Measurements from ENCODE around the gene SPRR2F.

SPRR2F gene

GRCh38 chr1:153072806-153073726 is 40.2 kb downstream of the SPRR2F start:
- no peak for TF ChIP-seq CTCF (conservative IDR thresholded peaks at IDR 0.05; ENCODE audit: low read depth, low read length)
- H3K4me3 ChIP-seq (ENCODE audit: low read length): no peak overlapping the region
- DNase-seq (ENCODE audit: low read depth): no peak

- DNase-seq (ENCODE audit: low read depth): no peak
Measured at GRCh38 chr1:153071511-153071910, 41.8 kb downstream of the SPRR2F start, which contains the start of gene SPRR2B. Gene SPRR2B (minus strand): TSS chr1:153071611. CDS start chr1:153070839, 772 bp downstream.

GRCh38 chr1:153070243-153070642 is 43.1 kb downstream of the SPRR2F start:
- no peak overlapping the region for H3K4me3 ChIP-seq (ENCODE audit: low read length)
- no peak for DNase-seq (ENCODE audit: low read depth)
- TF ChIP-seq CTCF (conservative IDR thresholded peaks at IDR 0.05; ENCODE audit: low read depth, low read length): no peak

More at GRCh38 chr1:153071511-153071910, 41.8 kb downstream of the SPRR2F start, which contains the start of gene SPRR2B:
- no peak within 1 kb of the TSS for H3K4me3 ChIP-seq (ENCODE audit: low read length)
- no peak for TF ChIP-seq CTCF (conservative IDR thresholded peaks at IDR 0.05; ENCODE audit: low read depth, low read length)
